MG63 (cell line): ENCODE data around the gene PDK1. TPM values are rescaled to one million over a fixed set of nuclear protein-coding genes. Genes with fewer than 3 reads are reported as not detected.
"Not testable (repeated sequence)": the region's sequence is repeated elsewhere in the genome, so short reads cannot be mapped to it uniquely, and the experiment has no call there.

Source experiments
- DNase-seq: peaks from one replicate; pipeline ENCODE4 v3.0.0-alpha.2; 2020
- H3K27me3 ChIP-seq: fragments of 250-450 bp; sonication (Bioruptor Pico); 2 replicates; pipeline ENCODE4 v1.5.1; 2020; ENCODE audit warnings: mild to moderate bottlenecking, moderate library complexity
- H3K36me3 ChIP-seq: fragments of 250-450 bp; sonication (Bioruptor Pico); 2 replicates; pipeline ENCODE4 v1.5.1; 2020; ENCODE audit warnings: mild to moderate bottlenecking, moderate library complexity
- H3K4me3 ChIP-seq: fragments of 250-450 bp; sonication (Bioruptor Pico); 2 replicates; pipeline ENCODE4 v1.5.1; 2020; ENCODE audit warnings: mild to moderate bottlenecking, moderate library complexity
- H3K9me3 ChIP-seq: fragments of 250-450 bp; sonication (Bioruptor Pico); 2 replicates; pipeline ENCODE4 v1.5.1; 2020; ENCODE audit warnings: mild to moderate bottlenecking, moderate library complexity
- total RNA-seq: library from RNA; depleted of rRNA; stranded (reverse); fragments of >200 nt; shearing (Covaris generic); gene quantifications from 2 replicates; pipeline ENCODE4 v1.2.3, GENCODE V29; 2014; ENCODE audit warnings: low replicate concordance

The PDK1 gene
- total RNA-seq, 1 experiment from 2014 or later: 11.5 TPM

GRCh38 chr2:172578054-172578453 is 22.2 kb downstream of the PDK1 start:
- Histone ChIP-seq H3K36me3 (peaks cover 78% of the 10 kb centered on the region), H3K9me3 (peaks cover 26% of the 10 kb centered on the region), H3K4me3 (no peak overlapping the region), H3K27me3 (no peaks in the 10 kb centered on the region)
- DNase-seq: no peak

GRCh38 chr2:172578860-172579512 is 23.1 kb downstream of the PDK1 start:
- Histone ChIP-seq H3K9me3 (peaks cover 26% of the 10 kb centered on the region), H3K4me3 (no peak overlapping the region), H3K27me3 (no peaks in the 10 kb centered on the region), H3K36me3 (peaks cover 69% of the 10 kb centered on the region)
- no peak for DNase-seq

- Histone ChIP-seq H3K9me3 (peaks cover 19% of the 10 kb centered on the region), H3K27me3 (no peaks in the 10 kb centered on the region), H3K4me3 (no peak overlapping the region), H3K36me3 (peaks cover 58% of the 10 kb centered on the region)
- DNase-seq: no peak
Measured at GRCh38 chr2:172580544-172580943, 24.7 kb downstream of the PDK1 start.

DNA sequence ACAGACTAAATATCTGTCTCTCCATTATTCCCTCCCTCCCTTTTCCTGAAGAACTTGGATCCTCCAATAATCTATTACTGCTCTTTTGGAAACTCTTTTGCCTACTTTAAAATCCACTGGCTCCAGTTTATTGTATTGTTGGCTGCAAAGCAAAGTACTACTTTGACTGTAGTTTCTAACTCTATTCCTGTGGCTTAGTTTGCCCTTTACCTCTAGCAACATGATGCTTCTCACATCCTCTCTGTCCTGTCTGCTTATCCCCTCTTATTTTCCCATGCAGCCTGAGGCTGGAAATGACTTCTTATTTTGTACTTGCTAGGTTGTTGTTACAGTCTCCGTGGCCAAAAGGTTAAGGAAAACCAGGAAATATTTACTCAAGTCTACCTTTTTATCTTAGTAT is 26.8 kb downstream of the PDK1 start:
- no peak for DNase-seq
- no peak overlapping the region for H3K4me3 ChIP-seq
- peaks cover 8% of the 10 kb centered on the region for H3K9me3 ChIP-seq
- peaks cover 62% of the 10 kb centered on the region for H3K36me3 ChIP-seq
- H3K27me3 ChIP-seq: no peaks in the 10 kb centered on the region

DNA sequence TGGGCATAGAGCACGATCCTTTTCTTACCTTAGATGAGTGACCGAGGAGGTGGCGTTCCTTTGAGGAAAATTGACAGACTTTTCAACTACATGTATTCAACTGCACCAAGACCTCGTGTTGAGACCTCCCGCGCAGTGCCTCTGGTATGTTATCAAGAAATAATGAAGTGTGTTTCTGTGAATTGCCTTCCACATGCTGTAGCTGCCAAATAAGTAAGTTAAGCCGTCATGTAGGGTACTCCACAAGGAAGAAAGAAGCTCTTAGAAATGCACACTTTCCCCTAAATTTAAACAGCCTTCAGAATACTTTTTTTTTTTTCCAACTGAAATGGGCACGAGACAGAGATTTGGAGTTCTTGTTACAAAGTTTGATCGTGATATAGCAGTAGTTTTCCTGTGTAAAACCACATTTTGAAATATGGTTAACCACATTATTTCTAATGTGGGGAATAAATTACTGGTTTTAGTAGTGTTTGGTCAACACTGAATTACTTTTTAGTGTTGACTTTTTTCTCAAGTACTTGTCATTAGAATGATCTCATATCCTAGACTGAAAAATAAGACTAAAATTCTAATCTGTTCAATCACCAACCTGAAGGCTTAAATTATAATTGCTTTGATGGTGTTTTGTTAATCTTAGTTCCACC is 30.5 kb downstream of the PDK1 start:
- Histone ChIP-seq H3K9me3 (no peaks in the 10 kb centered on the region; the same call in 1 of the 2 replicates), H3K4me3 (no peak overlapping the region), H3K36me3 (peaks cover 62% of the 10 kb centered on the region), H3K27me3 (no peaks in the 10 kb centered on the region)
- no peak for DNase-seq

DNA sequence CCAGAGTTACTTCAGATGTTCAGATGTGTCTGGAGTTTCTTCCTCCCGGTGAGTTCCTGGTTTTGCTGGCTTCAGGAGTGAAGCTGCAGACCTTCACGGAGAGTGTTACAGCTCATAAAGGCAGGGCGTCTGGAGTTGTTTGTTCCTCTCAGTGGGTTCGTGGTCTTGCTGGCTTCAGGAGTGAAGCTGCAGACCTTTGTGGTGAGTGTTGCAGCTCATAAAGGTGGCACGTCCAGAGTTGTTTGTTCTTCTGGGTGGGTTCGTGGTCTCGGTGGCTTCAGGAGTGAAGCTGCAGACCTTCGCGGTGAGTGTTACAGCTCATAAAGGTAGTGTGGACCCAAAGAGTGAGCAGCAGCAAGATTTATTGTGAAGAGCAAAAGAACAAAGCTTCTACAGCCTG is 31.3 kb downstream of the PDK1 start:
- H3K4me3 ChIP-seq, DNase-seq, H3K27me3 ChIP-seq, H3K9me3 ChIP-seq: not testable (repeated sequence)
- peaks cover 53% of the 10 kb centered on the region for H3K36me3 ChIP-seq

DNA sequence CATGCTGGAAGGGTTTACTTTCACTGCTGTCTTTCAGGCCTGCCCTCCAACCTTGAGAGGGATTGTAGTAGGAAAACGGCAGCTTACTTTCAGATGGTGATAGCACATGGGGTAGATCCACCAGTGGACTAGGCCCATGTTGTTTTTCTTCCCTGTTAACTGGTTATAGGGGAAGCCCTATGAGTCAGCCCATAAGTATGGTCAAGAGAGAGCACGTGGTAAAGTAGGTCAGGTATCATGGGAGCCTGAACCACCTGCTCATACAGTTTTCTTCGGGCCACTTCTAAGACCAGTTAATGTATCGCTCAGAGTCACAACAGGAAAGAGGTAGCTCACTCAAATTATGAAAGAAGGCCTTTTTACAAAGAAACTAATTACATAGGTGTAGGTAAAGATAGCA is 33.0 kb downstream of the PDK1 start:
- H3K27me3 ChIP-seq: no peaks in the 10 kb centered on the region
- H3K9me3 ChIP-seq: no peaks in the 10 kb centered on the region
- DNase-seq: no peak
- H3K4me3 ChIP-seq: no peak overlapping the region
- H3K36me3 ChIP-seq: peaks cover 54% of the 10 kb centered on the region

GRCh38 chr2:172591386-172591785 is 35.5 kb downstream of the PDK1 start:
- not testable (repeated sequence) for DNase-seq, H3K4me3 ChIP-seq, H3K27me3 ChIP-seq, H3K9me3 ChIP-seq
- H3K36me3 ChIP-seq: peaks cover 60% of the 10 kb centered on the region

- H3K9me3 ChIP-seq, H3K4me3 ChIP-seq, H3K27me3 ChIP-seq, DNase-seq: not testable (repeated sequence)
- H3K36me3 ChIP-seq: peaks cover 59% of the 10 kb centered on the region
Measured at GRCh38 chr2:172592190-172592589, 36.3 kb downstream of the PDK1 start.

DNA sequence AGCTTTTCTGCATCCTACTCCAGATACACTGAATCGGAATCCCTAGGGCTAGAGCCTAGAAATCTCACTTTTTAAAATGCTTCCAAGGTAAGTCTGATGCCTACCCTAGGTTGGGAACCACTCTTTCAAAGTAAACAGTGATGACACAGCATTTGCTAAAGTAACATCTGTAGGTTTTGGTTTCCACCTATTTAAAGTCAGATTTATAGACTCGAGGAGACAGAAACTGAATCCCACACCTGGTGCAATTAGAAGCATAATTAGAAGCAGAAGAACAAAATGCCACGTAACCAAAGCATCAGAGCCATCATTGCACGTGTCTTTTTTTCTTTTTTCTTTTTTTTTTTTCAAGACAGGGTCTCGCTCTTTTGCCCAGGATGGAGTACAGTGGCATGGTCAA is 40.9 kb downstream of the PDK1 start:
- no peaks in the 10 kb centered on the region for H3K27me3 ChIP-seq
- H3K4me3 ChIP-seq: no peak overlapping the region
- H3K36me3 ChIP-seq: peaks cover 48% of the 10 kb centered on the region
- H3K9me3 ChIP-seq: no peaks in the 10 kb centered on the region
- DNase-seq: no peak

DNA sequence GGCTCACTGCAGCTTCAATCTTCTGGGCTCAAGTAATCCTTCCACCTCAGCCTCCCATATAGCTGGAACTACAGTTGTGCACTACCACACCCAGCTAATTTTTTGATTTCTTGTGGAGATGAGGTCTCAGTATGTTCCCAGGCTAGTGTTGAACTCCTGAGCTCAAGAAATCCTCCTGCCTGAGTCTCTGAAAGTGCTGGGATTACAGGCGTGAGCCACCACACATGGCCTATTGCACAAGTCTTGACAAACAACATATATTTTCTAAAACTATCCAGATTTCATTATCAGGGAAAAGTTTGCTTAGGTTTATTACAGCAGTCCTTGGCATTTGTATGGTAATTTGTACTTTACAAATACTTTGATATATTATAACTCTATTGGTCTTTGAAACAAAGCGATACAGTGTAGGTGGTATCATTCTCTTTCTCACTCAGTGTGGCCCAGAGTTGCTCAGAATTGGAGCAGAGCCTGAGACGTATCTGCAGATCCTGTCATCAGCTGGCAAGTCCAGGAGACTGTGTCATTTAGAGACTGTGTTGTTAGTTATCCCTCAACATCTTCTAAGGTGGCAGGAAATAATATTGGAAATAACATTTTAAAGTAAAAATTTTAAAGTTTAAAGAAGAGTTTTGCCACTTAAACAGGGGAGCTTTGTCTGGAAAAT is 41.4 kb downstream of the PDK1 start:
- peaks cover 50% of the 10 kb centered on the region for H3K36me3 ChIP-seq
- no peaks in the 10 kb centered on the region for H3K27me3 ChIP-seq
- no peak for DNase-seq
- H3K4me3 ChIP-seq: no peak overlapping the region
- H3K9me3 ChIP-seq: no peaks in the 10 kb centered on the region

- H3K9me3 ChIP-seq: no peaks in the 10 kb centered on the region
- H3K27me3 ChIP-seq: no peaks in the 10 kb centered on the region
- no peak for DNase-seq
- peaks cover 37% of the 10 kb centered on the region for H3K36me3 ChIP-seq
- H3K4me3 ChIP-seq: no peak overlapping the region
Measured at GRCh38 chr2:172599947-172600346, 44.1 kb downstream of the PDK1 start.

- Histone ChIP-seq H3K4me3 (no peak overlapping the region), H3K9me3 (no peaks in the 10 kb centered on the region), H3K36me3 (peaks cover 37% of the 10 kb centered on the region), H3K27me3 (no peaks in the 10 kb centered on the region)
- DNase-seq: no peak
Measured at GRCh38 chr2:172600557-172601008, 44.7 kb downstream of the PDK1 start.

- Histone ChIP-seq H3K9me3 (no peaks in the 10 kb centered on the region), H3K4me3 (no peak overlapping the region), H3K27me3 (no peaks in the 10 kb centered on the region), H3K36me3 (peaks cover 14% of the 10 kb centered on the region)
- DNase-seq: no peak
Measured at GRCh38 chr2:172606285-172606684, 50.4 kb downstream of the PDK1 start.

- Histone ChIP-seq H3K4me3 (no peak overlapping the region), H3K9me3 (no peaks in the 10 kb centered on the region), H3K36me3 (peaks cover 11% of the 10 kb centered on the region), H3K27me3 (no peaks in the 10 kb centered on the region)
- no peak for DNase-seq
Measured at GRCh38 chr2:172607379-172607928, 51.6 kb downstream of the PDK1 start.

GRCh38 chr2:172609488-172609887 is 53.6 kb downstream of the PDK1 start:
- Histone ChIP-seq H3K4me3 (no peak overlapping the region), H3K9me3 (no peaks in the 10 kb centered on the region)

GRCh38 chr2:172612051-172612450 is 56.2 kb downstream of the PDK1 start:
- H3K27me3 ChIP-seq: no peaks in the 10 kb centered on the region
- DNase-seq: no peak
- H3K4me3 ChIP-seq: no peak overlapping the region
- H3K36me3 ChIP-seq: peaks cover 6% of the 10 kb centered on the region
- no peaks in the 10 kb centered on the region for H3K9me3 ChIP-seq

More at GRCh38 chr2:172609488-172609887, 53.6 kb downstream of the PDK1 start:
- H3K27me3 ChIP-seq: no peaks in the 10 kb centered on the region
- DNase-seq: no peak
- peaks cover 9% of the 10 kb centered on the region for H3K36me3 ChIP-seq
